HG02981 (cell line): ENCODE results near the gene CRYBG2.
A peak's percentile ranks its signal among the peaks of the same experiment; 100 is the strongest.

Experiments
- ATAC-seq: cut with Tn5 transposase; IDR thresholded peaks from one replicate; pipeline ENCODE4 v1.9.1; 2021; ENCODE audit warnings: mild to moderate bottlenecking, moderate library complexity; ENCODE audit not compliant: unreplicated experiment

The CRYBG2 gene

DNA sequence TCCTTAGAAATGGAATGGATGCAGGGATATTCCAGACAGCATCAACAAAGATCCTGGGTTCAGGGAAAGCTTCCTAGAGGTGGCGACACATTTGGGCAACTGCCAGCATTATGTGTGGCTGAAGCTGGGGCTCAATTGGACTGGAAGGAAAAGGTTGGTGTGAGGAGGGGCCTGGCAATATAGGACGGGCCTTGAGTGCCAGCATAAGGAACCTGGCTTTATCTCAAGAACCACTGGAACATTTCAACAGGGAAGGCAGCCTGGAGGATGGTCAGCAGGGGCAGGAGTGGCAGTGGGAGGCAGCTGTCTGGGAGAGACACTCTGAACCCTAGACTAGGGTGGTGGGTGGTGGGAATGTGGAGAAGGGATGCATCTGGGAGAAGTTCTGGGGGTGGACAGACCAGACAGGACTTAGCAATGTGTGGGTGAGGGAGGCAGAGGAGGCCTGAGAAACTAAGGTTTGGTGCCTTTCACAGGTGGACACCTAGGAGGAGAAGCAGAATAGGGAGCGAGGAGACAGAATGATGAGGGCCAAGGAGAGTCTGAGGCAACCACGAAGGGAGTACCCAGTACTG, 70.6 kb downstream of the CRYBG2 start:
- ATAC-seq, result no peak

DNA sequence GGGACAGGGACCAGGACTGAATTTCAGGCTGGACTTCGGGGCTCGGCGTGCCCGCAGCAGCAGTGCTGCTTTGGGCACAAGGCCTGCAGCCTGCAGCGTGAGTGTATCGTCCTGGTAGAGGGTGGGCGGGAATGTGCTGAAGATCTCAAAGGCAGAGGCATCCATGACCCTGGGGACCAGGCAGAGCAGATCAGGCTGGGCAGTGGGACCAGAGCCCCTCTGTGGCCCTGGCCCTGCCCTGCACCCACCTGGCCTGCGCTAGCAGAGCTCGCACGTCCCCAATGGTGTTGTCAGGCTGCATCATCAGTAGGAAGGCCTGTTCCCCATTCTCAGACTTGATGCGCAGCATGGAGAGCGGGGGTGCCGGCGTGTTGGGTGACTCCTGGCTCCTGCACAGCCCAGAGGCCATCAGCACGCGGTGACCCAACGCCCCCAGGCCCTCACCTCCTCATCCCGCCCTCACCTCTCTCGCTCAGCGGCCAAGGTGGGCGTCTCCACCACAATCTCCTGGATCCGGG, 71.5 kb downstream of the CRYBG2 start:
- no peak for ATAC-seq

DNA sequence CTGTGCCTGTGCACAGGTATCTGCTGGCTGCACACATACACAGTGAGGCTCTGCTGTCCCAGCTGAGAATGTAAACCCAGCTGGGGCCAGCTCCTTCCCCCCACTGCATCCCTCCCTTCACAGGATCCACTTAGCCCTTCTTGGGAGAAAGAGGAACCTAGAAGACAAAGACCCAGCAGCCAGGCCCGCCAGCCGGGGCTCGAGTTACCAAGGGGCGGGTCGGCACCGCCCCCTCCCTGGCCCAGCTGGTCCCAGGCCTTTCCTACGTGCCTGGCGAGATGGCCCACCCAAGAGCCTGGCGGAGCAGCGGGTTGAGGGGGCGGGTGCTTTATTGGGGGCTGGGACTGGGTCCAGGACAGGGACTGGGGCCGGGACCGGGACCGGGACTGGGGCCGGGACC, 72.0 kb downstream of the CRYBG2 start:
- no peak for ATAC-seq

- no peak for ATAC-seq
Measured at GRCh38 chr1:26281091-26281958, 72.6 kb downstream of the CRYBG2 start.

GRCh38 chr1:26280333-26281042, 73.4 kb downstream of the CRYBG2 start:
- ATAC-seq, result no peak

DNA sequence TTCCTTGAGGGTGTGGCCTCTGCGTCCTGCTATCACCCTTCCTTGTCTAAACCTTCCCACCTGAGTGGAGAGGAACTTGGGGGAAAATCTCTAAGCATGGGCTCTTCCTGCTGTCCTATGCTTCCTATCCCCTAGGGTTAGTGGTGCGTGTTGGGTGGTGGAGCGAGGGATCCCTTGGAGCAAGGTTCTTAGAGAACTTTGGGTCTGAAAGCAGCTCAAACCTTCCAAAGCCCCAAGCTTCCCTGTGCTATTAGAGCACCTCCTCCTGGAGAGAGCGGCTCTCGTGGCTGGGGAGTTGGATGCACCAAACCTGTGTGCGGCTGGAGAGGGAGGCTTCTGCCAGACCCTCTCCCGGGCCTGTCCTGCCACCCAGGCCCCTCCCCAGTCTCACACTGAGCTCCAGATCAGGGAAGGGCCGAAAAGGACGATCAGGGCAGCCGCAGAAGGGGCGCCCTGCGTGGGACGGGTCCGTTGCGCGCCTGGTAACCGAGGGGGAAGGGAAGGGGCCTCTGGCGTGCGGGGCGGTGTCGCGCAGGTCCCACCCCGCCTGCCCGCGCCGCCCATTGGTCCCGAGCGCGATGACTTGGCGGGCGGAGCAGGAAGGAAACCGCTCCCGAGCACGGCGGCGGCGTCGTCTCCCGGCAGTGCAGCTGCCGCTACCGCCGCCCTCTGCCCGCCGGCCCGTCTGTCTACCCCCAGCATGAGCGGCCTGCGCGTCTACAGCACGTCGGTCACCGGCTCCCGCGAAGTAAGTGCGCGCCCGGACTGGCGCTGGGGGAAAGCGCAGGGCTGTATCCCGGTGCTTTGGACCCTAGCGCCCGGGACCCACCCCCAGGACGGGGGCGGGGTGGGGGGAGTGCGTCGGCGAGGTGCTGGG, 74.2 kb downstream of the CRYBG2 start, which contains the start of gene SH3BGRL3:
Gene SH3BGRL3 (plus strand): TSS at position 631 of the 877 bp plus-strand sequence. CDS start 70 bp downstream, at position 701.
- no peak for ATAC-seq

GRCh38 chr1:26278724-26279455, 75.0 kb downstream of the CRYBG2 start:
- ATAC-seq, result no peak

DNA sequence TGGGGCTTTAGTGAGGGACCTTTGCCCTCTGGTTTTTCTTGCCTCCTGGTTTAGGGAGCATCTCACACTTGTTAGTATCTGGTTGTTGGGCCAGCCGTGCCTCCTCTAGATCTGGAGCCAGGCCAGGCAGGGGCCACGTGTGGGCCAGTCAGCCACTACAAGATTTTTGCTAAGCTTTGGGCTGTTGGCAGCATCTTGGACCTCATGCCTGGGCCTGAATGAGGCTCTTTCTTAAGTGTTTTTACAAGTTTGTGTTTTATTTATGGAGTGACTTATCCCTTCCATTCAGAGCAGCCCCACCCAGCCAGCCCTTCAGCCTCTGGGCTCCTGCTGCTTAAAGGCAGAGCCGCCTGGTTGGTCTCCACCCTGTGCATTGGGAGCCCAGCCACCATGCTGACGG, 75.6 kb downstream of the CRYBG2 start:
- no peak for ATAC-seq

- ATAC-seq, result no peak
Measured at GRCh38 chr1:26277719-26278118, 76.2 kb downstream of the CRYBG2 start.

DNA sequence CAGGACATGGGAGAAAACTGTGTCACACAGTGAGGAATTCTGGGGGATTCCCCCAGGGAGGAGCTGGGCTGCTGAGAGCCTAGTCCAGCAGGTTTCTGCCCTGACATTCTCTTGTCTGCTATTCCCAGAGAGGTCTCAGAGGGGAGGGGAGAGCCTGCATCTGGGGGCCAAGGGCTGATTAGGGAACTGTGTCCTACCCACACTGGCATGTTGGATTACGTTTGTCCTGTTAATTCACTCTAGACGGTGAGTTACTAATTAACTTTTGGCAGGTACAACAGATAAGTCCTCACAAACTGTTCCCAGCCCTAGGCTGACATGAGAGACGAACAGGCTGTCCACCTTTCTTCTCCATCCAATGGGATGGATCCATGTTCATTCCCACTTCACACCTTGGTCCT, 76.7 kb downstream of the CRYBG2 start:
- ATAC-seq, result no peak

GRCh38 chr1:26276432-26276838, 77.5 kb downstream of the CRYBG2 start:
- ATAC-seq, result no peak

- ATAC-seq, result peak; percentile 34
Measured at GRCh38 chr1:26275580-26276431, 78.1 kb downstream of the CRYBG2 start.

GRCh38 chr1:26274801-26275425, 79.0 kb downstream of the CRYBG2 start:
- no peak for ATAC-seq
